ENCODE data around the gene IVL.

DNA sequence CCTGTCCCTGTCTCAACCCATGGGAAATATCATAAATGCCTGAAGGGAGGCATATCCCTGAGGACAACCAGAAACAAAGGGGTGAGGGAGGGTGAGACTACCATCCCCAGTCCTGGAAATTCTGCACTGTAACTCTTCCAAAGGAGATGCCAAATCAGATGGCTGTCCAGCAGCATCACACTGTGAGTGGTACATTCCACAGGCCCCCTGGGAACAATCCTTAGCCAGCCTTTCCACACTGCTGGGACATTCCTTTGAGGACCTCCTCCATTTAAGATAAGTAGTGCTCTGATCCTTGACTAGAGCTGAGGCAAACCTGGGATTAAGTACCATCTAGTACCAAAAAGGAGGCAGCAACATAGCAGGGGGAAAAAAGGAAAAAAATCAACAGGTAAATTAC lies 10.7 kb downstream of the IVL start:
- TF ChIP-seq, protein P1, sequence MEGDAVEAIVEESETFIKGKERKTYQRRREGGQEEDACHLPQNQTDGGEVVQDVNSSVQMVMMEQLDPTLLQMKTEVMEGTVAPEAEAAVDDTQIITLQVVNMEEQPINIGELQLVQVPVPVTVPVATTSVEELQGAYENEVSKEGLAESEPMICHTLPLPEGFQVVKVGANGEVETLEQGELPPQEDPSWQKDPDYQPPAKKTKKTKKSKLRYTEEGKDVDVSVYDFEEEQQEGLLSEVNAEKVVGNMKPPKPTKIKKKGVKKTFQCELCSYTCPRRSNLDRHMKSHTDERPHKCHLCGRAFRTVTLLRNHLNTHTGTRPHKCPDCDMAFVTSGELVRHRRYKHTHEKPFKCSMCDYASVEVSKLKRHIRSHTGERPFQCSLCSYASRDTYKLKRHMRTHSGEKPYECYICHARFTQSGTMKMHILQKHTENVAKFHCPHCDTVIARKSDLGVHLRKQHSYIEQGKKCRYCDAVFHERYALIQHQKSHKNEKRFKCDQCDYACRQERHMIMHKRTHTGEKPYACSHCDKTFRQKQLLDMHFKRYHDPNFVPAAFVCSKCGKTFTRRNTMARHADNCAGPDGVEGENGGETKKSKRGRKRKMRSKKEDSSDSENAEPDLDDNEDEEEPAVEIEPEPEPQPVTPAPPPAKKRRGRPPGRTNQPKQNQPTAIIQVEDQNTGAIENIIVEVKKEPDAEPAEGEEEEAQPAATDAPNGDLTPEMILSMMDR (IDR thresholded peaks at IDR 0.05) = no peak
- TF ChIP-seq POLR2A (IDR thresholded peaks at IDR 0.05) = no peak

Measured in tibial nerve (tissue), 3 donors.